GM23338 (cell line): Measurements from ENCODE around the gene ANTXR1. TPM values are rescaled to one million over a fixed set of nuclear protein-coding genes. Genes with fewer than 3 reads are reported as not detected.

Experiments used
- ATAC-seq: fragments of 200-7000 bp; cut with Tn5 transposase; 3 replicates; pipeline ENCODE4 v1.9.1; 2020
- DNase-seq: peaks from one replicate; pipeline ENCODE4 v3.0.0-alpha.2; 2015; ENCODE audit warnings: low spot score
- H2AFZ ChIP-seq: fragments of 200-600 bp; sonication (generic); 2 replicates; pipeline ENCODE4 v1.8.0; 2016; ENCODE audit warnings: antibody characterized with exemption, mild to moderate bottlenecking, moderate library complexity
- H3F3A ChIP-seq: fragments of 200-600 bp; sonication (generic); replicated peaks from 2 replicates; pipeline ENCODE4 v1.8.0; 2017; ENCODE audit warnings: antibody characterized with exemption, mixed run types, low read depth
- H3K27ac ChIP-seq: fragments of 200-600 bp; sonication (generic); 2 replicates; pipeline ENCODE4 v1.6.1; 2016; ENCODE audit warnings: low read depth
- H3K27me3 ChIP-seq: fragments of 200-600 bp; sonication (generic); 2 replicates; pipeline ENCODE4 v1.8.0; 2016; ENCODE audit warnings: mild to moderate bottlenecking, mixed run types, moderate library complexity; ENCODE audit not compliant: insufficient read depth
- H3K36me3 ChIP-seq: fragments of 200-600 bp; sonication (generic); 2 replicates; pipeline ENCODE4 v1.8.0; 2016; ENCODE audit warnings: mild to moderate bottlenecking; ENCODE audit not compliant: insufficient read depth
- H3K4me1 ChIP-seq: fragments of 200-600 bp; sonication (generic); 2 replicates; pipeline ENCODE4 v1.8.0; 2016; ENCODE audit warnings: mild to moderate bottlenecking, moderate library complexity; ENCODE audit not compliant: insufficient read depth
- H3K4me2 ChIP-seq: fragments of 200-600 bp; sonication (generic); 2 replicates; pipeline ENCODE4 v1.7.1; 2017; ENCODE audit warnings: mixed run types
- H3K4me3 ChIP-seq: fragments of 200-600 bp; sonication (generic); 2 replicates; pipeline ENCODE4 v1.6.1; 2016; ENCODE audit warnings: mixed run types
- H3K79me2 ChIP-seq: fragments of 200-600 bp; sonication (generic); replicated peaks from 2 replicates; pipeline ENCODE4 v1.8.0; 2017; ENCODE audit warnings: mild to moderate bottlenecking; ENCODE audit not compliant: insufficient read depth
- H3K9me2 ChIP-seq: fragments of 200-600 bp; sonication (generic); 2 replicates; pipeline ENCODE4 v1.8.0; 2017; ENCODE audit not compliant: insufficient read depth
- H4K20me1 ChIP-seq: fragments of 200-600 bp; sonication (generic); replicated peaks from 2 replicates; pipeline ENCODE4 v1.8.0; 2017; ENCODE audit warnings: mild to moderate bottlenecking; ENCODE audit not compliant: insufficient read depth
- H3K27ac Mint-ChIP-seq: 2 replicates; pipeline ENCODE4 v1.8.0; 2020; ENCODE audit warnings: inconsistent platforms, mild to moderate bottlenecking, moderate library complexity, mixed read lengths
- H3K27me3 Mint-ChIP-seq: 3 replicates; pipeline ENCODE4 v1.8.0; 2022; ENCODE audit warnings: low read depth, mild to moderate bottlenecking, moderate library complexity, mixed read lengths, inconsistent platforms; ENCODE audit not compliant: insufficient read depth, poor library complexity
- H3K36me3 Mint-ChIP-seq: 3 replicates; pipeline ENCODE4 v1.8.0; 2021; ENCODE audit warnings: low read depth, mild to moderate bottlenecking, inconsistent platforms, moderate library complexity, mixed read lengths
- H3K4me1 Mint-ChIP-seq: 3 replicates; pipeline ENCODE4 v1.8.0; 2020; ENCODE audit warnings: mild to moderate bottlenecking, inconsistent platforms, mixed read lengths
- H3K4me3 Mint-ChIP-seq: 3 replicates; pipeline ENCODE4 v1.8.0; 2021; ENCODE audit warnings: moderate library complexity, mild to moderate bottlenecking, inconsistent platforms, mixed read lengths
- H3K9me3 Mint-ChIP-seq: 3 replicates; pipeline ENCODE4 v1.8.0; 2020; ENCODE audit warnings: moderate library complexity, mild to moderate bottlenecking, inconsistent platforms, mixed read lengths
- CREB1 ChIP-seq: fragments of 250-450 bp; sonication (Bioruptor Pico); IDR thresholded peaks from 2 replicates; pipeline ENCODE4 v1.5.0; 2020; ENCODE audit warnings: low read depth, mild to moderate bottlenecking, moderate library complexity
- EZH2 ChIP-seq: fragments of 200-600 bp; sonication (generic); IDR thresholded peaks from one replicate; pipeline ENCODE4 v1.8.0; 2017; ENCODE audit warnings: antibody characterized with exemption, mild to moderate bottlenecking, low read depth; ENCODE audit not compliant: unreplicated experiment
- JUNB ChIP-seq: IDR thresholded peaks from one replicate; pipeline ENCODE4 v1.6.1; 2016; ENCODE audit warnings: antibody characterized with exemption; ENCODE audit not compliant: unreplicated experiment
- POLR2AphosphoS5 ChIP-seq: IDR thresholded peaks from 2 replicates; pipeline ENCODE4 v1.6.1; 2016; ENCODE audit warnings: antibody characterized with exemption, low read depth
- STAT1 ChIP-seq: IDR thresholded peaks from one replicate; pipeline ENCODE4 v1.6.1; 2016; ENCODE audit warnings: antibody characterized with exemption; ENCODE audit not compliant: unreplicated experiment
- ZNF331 ChIP-seq: fragments of 250-450 bp; sonication (Bioruptor Pico); IDR thresholded peaks from 2 replicates; pipeline ENCODE4 v1.5.0; 2020; ENCODE audit warnings: low read depth, mild to moderate bottlenecking, moderate library complexity
- polyA plus RNA-seq: library from polyadenylated mRNA; unstranded; fragments of >200 nt; fragmentation: Nextera tagmentation; extraction: Ambion mirVana; gene quantifications from 2 replicates; pipeline ENCODE4 v1.2.1, GENCODE V29; 2016
- total RNA-seq: library from RNA; depleted of rRNA; stranded (reverse); fragments of >200 nt; shearing (Covaris generic); gene quantifications from 2 replicates; pipeline ENCODE4 v1.2.3, GENCODE V29; 2014
- TF ChIP-seq, protein P1 (sequence below): IDR thresholded peaks from 2 replicates; pipeline ENCODE4 v1.6.1; 2016; ENCODE audit warnings: antibody characterized with exemption
- TF ChIP-seq, protein P2 (sequence below): fragments of 250-450 bp; sonication (Bioruptor Pico); IDR thresholded peaks from 2 replicates; pipeline ENCODE4 v1.5.0; 2020; ENCODE audit warnings: mild to moderate bottlenecking, moderate library complexity
- TF ChIP-seq, protein P3 (sequence below), 2 experiments: fragments of 200-600 bp in 1 of 2; sonication (generic) in 1 of 2; conservative IDR thresholded peaks; 2 replicates each; pipeline versions ENCODE4 v1.5.1 to v1.6.1; 2016 to 2017; ENCODE audit warnings: antibody characterized with exemption in 2 of 2, low read depth in 2 of 2, mild to moderate bottlenecking in 2 of 2, moderate library complexity in 1 of 2
- TF ChIP-seq, protein P4 (sequence below): IDR thresholded peaks from one replicate; pipeline ENCODE4 v1.6.1; 2018; ENCODE audit warnings: antibody characterized with exemption; ENCODE audit not compliant: unreplicated experiment

ANTXR1 gene
- total and polyA plus RNA-seq, 2 experiments from 2014 or later: 16.1 to 23.1 TPM

DNA sequence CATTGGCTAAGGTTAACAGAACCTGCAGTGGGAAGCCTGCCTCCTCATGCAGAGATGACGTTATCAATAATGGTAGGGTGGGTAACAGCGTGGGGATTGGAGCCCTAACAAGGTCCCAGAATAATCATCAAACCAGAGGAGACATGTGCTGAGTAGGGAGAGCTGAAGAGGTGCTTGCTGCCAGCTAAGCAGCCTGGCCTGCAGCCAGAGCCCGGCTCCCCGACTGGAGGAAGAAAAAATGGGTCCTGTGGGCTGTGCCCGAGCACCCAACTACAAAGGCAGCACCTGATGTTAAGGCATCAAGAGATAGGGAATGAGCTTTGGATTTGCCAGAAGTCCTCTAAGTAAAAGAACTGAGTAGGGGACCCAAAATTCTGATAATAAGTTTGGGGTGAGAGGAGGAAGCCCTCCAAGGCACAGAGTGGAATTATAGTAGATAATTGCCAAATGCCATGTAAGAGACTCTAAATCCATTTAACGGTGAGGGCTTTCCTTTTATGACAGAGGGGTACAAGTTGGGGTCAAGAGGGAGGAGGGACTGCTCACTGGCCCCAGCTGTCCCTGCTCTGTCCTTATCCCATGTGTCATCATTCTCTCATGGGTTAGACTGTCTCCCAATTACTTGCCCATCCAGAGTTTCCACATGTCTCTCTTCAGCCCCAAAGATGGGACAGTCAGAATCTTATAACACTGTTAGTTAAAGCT, 156.1 kb downstream of the ANTXR1 start:
- H3K4me1 Mint-ChIP-seq: peaks cover 12% of the 10 kb centered on the region
- Histone ChIP-seq H3K79me2 (no peaks in the 10 kb centered on the region), H3F3A (no peaks in the 10 kb centered on the region), H2AFZ (no peak overlapping the region), H3K4me1 (no peaks in the 10 kb centered on the region), H3K27ac (no peak overlapping the region), H4K20me1 (no peaks in the 10 kb centered on the region; the same call in 1 of the 2 replicates), H3K27me3 (no peaks in the 10 kb centered on the region), H3K9me2 (peaks cover 3% of the 10 kb centered on the region; the same call in 1 of the 2 replicates), H3K36me3 (no peaks in the 10 kb centered on the region), H3K4me2 (no peak overlapping the region), H3K4me3 (no peak overlapping the region)
- no peak overlapping the region for H3K27ac Mint-ChIP-seq
- TF ChIP-seq JUNB (no peak), STAT1 (no peak), POLR2AphosphoS5 (no peak), CREB1 (CRISPR knock-in tag) (no peak), EZH2 (no peak), ZNF331 (CRISPR knock-in tag) (no peak)
- TF ChIP-seq, protein P1, sequence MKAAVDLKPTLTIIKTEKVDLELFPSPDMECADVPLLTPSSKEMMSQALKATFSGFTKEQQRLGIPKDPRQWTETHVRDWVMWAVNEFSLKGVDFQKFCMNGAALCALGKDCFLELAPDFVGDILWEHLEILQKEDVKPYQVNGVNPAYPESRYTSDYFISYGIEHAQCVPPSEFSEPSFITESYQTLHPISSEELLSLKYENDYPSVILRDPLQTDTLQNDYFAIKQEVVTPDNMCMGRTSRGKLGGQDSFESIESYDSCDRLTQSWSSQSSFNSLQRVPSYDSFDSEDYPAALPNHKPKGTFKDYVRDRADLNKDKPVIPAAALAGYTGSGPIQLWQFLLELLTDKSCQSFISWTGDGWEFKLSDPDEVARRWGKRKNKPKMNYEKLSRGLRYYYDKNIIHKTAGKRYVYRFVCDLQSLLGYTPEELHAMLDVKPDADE: no peak
- TF ChIP-seq, protein P2, sequence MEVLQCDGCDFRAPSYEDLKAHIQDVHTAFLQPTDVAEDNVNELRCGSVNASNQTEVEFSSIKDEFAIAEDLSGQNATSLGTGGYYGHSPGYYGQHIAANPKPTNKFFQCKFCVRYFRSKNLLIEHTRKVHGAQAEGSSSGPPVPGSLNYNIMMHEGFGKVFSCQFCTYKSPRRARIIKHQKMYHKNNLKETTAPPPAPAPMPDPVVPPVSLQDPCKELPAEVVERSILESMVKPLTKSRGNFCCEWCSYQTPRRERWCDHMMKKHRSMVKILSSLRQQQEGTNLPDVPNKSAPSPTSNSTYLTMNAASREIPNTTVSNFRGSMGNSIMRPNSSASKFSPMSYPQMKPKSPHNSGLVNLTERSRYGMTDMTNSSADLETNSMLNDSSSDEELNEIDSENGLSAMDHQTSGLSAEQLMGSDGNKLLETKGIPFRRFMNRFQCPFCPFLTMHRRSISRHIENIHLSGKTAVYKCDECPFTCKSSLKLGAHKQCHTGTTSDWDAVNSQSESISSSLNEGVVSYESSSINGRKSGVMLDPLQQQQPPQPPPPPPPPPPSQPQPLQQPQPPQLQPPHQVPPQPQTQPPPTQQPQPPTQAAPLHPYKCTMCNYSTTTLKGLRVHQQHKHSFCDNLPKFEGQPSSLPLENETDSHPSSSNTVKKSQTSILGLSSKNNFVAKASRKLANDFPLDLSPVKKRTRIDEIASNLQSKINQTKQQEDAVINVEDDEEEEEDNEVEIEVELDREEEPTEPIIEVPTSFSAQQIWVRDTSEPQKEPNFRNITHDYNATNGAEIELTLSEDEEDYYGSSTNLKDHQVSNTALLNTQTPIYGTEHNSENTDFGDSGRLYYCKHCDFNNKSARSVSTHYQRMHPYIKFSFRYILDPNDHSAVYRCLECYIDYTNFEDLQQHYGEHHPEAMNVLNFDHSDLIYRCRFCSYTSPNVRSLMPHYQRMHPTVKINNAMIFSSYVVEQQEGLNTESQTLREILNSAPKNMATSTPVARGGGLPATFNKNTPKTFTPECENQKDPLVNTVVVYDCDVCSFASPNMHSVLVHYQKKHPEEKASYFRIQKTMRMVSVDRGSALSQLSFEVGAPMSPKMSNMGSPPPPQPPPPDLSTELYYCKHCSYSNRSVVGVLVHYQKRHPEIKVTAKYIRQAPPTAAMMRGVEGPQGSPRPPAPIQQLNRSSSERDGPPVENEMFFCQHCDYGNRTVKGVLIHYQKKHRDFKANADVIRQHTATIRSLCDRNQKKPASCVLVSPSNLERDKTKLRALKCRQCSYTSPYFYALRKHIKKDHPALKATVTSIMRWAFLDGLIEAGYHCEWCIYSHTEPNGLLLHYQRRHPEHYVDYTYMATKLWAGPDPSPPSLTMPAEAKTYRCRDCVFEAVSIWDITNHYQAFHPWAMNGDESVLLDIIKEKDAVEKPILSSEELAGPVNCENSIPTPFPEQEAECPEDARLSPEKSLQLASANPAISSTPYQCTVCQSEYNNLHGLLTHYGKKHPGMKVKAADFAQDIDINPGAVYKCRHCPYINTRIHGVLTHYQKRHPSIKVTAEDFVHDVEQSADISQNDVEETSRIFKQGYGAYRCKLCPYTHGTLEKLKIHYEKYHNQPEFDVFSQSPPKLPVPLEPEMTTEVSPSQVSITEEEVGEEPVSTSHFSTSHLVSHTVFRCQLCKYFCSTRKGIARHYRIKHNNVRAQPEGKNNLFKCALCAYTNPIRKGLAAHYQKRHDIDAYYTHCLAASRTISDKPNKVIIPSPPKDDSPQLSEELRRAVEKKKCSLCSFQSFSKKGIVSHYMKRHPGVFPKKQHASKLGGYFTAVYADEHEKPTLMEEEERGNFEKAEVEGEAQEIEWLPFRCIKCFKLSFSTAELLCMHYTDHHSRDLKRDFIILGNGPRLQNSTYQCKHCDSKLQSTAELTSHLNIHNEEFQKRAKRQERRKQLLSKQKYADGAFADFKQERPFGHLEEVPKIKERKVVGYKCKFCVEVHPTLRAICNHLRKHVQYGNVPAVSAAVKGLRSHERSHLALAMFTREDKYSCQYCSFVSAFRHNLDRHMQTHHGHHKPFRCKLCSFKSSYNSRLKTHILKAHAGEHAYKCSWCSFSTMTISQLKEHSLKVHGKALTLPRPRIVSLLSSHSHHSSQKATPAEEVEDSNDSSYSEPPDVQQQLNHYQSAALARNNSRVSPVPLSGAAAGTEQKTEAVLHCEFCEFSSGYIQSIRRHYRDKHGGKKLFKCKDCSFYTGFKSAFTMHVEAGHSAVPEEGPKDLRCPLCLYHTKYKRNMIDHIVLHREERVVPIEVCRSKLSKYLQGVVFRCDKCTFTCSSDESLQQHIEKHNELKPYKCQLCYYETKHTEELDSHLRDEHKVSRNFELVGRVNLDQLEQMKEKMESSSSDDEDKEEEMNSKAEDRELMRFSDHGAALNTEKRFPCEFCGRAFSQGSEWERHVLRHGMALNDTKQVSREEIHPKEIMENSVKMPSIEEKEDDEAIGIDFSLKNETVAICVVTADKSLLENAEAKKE (CRISPR knock-in tag): no peak
- TF ChIP-seq, protein P3, sequence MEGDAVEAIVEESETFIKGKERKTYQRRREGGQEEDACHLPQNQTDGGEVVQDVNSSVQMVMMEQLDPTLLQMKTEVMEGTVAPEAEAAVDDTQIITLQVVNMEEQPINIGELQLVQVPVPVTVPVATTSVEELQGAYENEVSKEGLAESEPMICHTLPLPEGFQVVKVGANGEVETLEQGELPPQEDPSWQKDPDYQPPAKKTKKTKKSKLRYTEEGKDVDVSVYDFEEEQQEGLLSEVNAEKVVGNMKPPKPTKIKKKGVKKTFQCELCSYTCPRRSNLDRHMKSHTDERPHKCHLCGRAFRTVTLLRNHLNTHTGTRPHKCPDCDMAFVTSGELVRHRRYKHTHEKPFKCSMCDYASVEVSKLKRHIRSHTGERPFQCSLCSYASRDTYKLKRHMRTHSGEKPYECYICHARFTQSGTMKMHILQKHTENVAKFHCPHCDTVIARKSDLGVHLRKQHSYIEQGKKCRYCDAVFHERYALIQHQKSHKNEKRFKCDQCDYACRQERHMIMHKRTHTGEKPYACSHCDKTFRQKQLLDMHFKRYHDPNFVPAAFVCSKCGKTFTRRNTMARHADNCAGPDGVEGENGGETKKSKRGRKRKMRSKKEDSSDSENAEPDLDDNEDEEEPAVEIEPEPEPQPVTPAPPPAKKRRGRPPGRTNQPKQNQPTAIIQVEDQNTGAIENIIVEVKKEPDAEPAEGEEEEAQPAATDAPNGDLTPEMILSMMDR (conservative IDR thresholded peaks at IDR 0.05; ENCODE audit: low read depth in 2 of 2): no peak
- TF ChIP-seq, protein P4, sequence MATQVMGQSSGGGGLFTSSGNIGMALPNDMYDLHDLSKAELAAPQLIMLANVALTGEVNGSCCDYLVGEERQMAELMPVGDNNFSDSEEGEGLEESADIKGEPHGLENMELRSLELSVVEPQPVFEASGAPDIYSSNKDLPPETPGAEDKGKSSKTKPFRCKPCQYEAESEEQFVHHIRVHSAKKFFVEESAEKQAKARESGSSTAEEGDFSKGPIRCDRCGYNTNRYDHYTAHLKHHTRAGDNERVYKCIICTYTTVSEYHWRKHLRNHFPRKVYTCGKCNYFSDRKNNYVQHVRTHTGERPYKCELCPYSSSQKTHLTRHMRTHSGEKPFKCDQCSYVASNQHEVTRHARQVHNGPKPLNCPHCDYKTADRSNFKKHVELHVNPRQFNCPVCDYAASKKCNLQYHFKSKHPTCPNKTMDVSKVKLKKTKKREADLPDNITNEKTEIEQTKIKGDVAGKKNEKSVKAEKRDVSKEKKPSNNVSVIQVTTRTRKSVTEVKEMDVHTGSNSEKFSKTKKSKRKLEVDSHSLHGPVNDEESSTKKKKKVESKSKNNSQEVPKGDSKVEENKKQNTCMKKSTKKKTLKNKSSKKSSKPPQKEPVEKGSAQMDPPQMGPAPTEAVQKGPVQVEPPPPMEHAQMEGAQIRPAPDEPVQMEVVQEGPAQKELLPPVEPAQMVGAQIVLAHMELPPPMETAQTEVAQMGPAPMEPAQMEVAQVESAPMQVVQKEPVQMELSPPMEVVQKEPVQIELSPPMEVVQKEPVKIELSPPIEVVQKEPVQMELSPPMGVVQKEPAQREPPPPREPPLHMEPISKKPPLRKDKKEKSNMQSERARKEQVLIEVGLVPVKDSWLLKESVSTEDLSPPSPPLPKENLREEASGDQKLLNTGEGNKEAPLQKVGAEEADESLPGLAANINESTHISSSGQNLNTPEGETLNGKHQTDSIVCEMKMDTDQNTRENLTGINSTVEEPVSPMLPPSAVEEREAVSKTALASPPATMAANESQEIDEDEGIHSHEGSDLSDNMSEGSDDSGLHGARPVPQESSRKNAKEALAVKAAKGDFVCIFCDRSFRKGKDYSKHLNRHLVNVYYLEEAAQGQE: no peak
- ATAC-seq (no peak), DNase-seq (no peak)
- H3K4me3 Mint-ChIP-seq: no peak overlapping the region
- H3K9me3 Mint-ChIP-seq: no peaks in the 10 kb centered on the region
- H3K27me3 Mint-ChIP-seq: peaks cover 3% of the 10 kb centered on the region
- peaks cover 4% of the 10 kb centered on the region; the same call in 2 of the 3 replicates for H3K36me3 Mint-ChIP-seq
